OCI-LY1 (cell line): ENCODE measurements around the gene PARP15.

Source experiments
- H2AFZ ChIP-seq: fragments of 200-600 bp; sonication (generic), shearing (Covaris generic); 2 replicates; pipeline ENCODE4 v1.6.0; 2014; ENCODE audit warnings: antibody characterized with exemption, mild to moderate bottlenecking, low read length
- H3F3A ChIP-seq: fragments of 200-600 bp; sonication (generic), shearing (Covaris generic); 2 replicates; pipeline ENCODE4 v1.6.0; 2014; ENCODE audit warnings: mild to moderate bottlenecking, antibody characterized with exemption, low read length, moderate library complexity; ENCODE audit not compliant: insufficient read depth
- H3K27ac ChIP-seq: fragments of 200-600 bp; sonication (generic); 2 replicates; pipeline ENCODE4 v1.5.1; 2014; ENCODE audit warnings: low read length, mixed run types, mild to moderate bottlenecking, low read depth; ENCODE audit not compliant: poor library complexity, severe bottlenecking
- H3K27me3 ChIP-seq: fragments of 200-600 bp; sonication (generic); 2 replicates; pipeline ENCODE4 v1.6.0; 2014; ENCODE audit warnings: antibody characterized with exemption, mild to moderate bottlenecking, low read length, moderate library complexity; ENCODE audit not compliant: insufficient read depth
- H3K36me3 ChIP-seq: fragments of 200-600 bp; sonication (generic); 2 replicates; pipeline ENCODE4 v1.6.1; 2014; ENCODE audit warnings: mild to moderate bottlenecking, antibody characterized with exemption, low read length, moderate library complexity, mixed read lengths; ENCODE audit not compliant: insufficient read depth
- H3K4me1 ChIP-seq: fragments of 200-600 bp; sonication (generic); 2 replicates; pipeline ENCODE4 v1.5.1; 2014; ENCODE audit warnings: mild to moderate bottlenecking, low read length, moderate library complexity; ENCODE audit not compliant: insufficient read depth, severe bottlenecking
- H3K4me2 ChIP-seq: fragments of 200-600 bp; sonication (generic), shearing (Covaris generic); 2 replicates; pipeline ENCODE4 v1.6.1; 2014; ENCODE audit warnings: low read length
- H3K4me3 ChIP-seq: fragments of 200-600 bp; sonication (generic); 2 replicates; pipeline ENCODE4 v1.5.1; 2014; ENCODE audit warnings: low read length, low read depth, mild to moderate bottlenecking, mixed read lengths; ENCODE audit not compliant: poor library complexity, severe bottlenecking
- H3K79me2 ChIP-seq: fragments of 200-600 bp; shearing (Covaris generic); 2 replicates; pipeline ENCODE4 v1.6.1; 2016; ENCODE audit warnings: mixed run types, low read length, mixed read lengths; ENCODE audit not compliant: insufficient read depth
- H3K9ac ChIP-seq: fragments of 200-600 bp; sonication (generic), shearing (Covaris generic); 2 replicates; pipeline ENCODE4 v1.6.1; 2014; ENCODE audit warnings: mild to moderate bottlenecking, low read length, mixed read lengths
- H3K9me2 ChIP-seq: fragments of 200-600 bp; sonication (generic), shearing (Covaris generic); 2 replicates; pipeline ENCODE4 v1.6.1; 2014; ENCODE audit warnings: low read depth, mild to moderate bottlenecking, low read length, mixed read lengths
- H3K9me3 ChIP-seq: fragments of 200-600 bp; shearing (Covaris generic); 2 replicates; pipeline ENCODE4 v1.6.1; 2014; ENCODE audit warnings: low read length, mixed read lengths
- H4K20me1 ChIP-seq: fragments of 200-600 bp; sonication (generic), shearing (Covaris generic); 2 replicates; pipeline ENCODE4 v1.6.0; 2016; ENCODE audit warnings: mild to moderate bottlenecking, low read length; ENCODE audit not compliant: insufficient read depth
- CTCF ChIP-seq: fragments of 200-600 bp; sonication (generic), shearing (Covaris generic); IDR thresholded peaks from 2 replicates; pipeline ENCODE4 v1.5.1; 2017; ENCODE audit warnings: mild to moderate bottlenecking, antibody characterized with exemption, low read length, moderate library complexity, mixed read lengths
- EZH2 ChIP-seq: fragments of 200-600 bp; sonication (generic), shearing (Covaris generic); IDR thresholded peaks from 2 replicates; pipeline ENCODE4 v1.8.0; 2017; ENCODE audit warnings: borderline replicate concordance, mixed run types, mild to moderate bottlenecking, antibody characterized with exemption, low read length, moderate library complexity, mixed read lengths

The PARP15 gene

GRCh38 chr3:122621112-122621511 lies 43.7 kb downstream of the PARP15 start:
- H3K9me2 ChIP-seq = no peaks in the 10 kb centered on the region
- H3K27me3 ChIP-seq = no peaks in the 10 kb centered on the region
- TF ChIP-seq CTCF (no peak), EZH2 (no peak)
- peaks cover 58% of the 10 kb centered on the region for H3K4me1 ChIP-seq
- H3K9me3 ChIP-seq = no peaks in the 10 kb centered on the region
- no peaks in the 10 kb centered on the region for H3K36me3 ChIP-seq
- no peaks in the 10 kb centered on the region for H4K20me1 ChIP-seq
- H3K4me3 ChIP-seq = no peak overlapping the region
- H3K27ac ChIP-seq = peak overlapping the region; percentile 94
- H3K79me2 ChIP-seq = no peaks in the 10 kb centered on the region
- H3K9ac ChIP-seq = peak overlapping the region; percentile 15; the same call in 1 of the 2 replicates
- peak overlapping the region; percentile 16; the same call in 1 of the 2 replicates for H3K4me2 ChIP-seq
- no peak overlapping the region for H2AFZ ChIP-seq
- H3F3A ChIP-seq = peaks cover 7% of the 10 kb centered on the region; the same call in 1 of the 2 replicates

GRCh38 chr3:122623031-122623829 lies 45.8 kb downstream of the PARP15 start:
- Histone ChIP-seq H3K27me3 (no peaks in the 10 kb centered on the region), H3K4me1 (peaks cover 38% of the 10 kb centered on the region), H3F3A (no peaks in the 10 kb centered on the region), H3K4me2 (no peak overlapping the region), H4K20me1 (no peaks in the 10 kb centered on the region), H2AFZ (no peak overlapping the region), H3K9me2 (no peaks in the 10 kb centered on the region), H3K4me3 (no peak overlapping the region), H3K79me2 (no peaks in the 10 kb centered on the region), H3K9ac (no peak overlapping the region), H3K36me3 (no peaks in the 10 kb centered on the region), H3K9me3 (no peaks in the 10 kb centered on the region), H3K27ac (no peak overlapping the region)
- no peak for TF ChIP-seq EZH2
- TF ChIP-seq CTCF = no peak

GRCh38 chr3:122626515-122627180 lies 49.2 kb downstream of the PARP15 start:
- no peaks in the 10 kb centered on the region for H3K27me3 ChIP-seq
- H4K20me1 ChIP-seq = no peaks in the 10 kb centered on the region
- peaks cover 3% of the 10 kb centered on the region for H3K4me1 ChIP-seq
- H3K9me2 ChIP-seq = no peaks in the 10 kb centered on the region
- H3K36me3 ChIP-seq = no peaks in the 10 kb centered on the region
- H3K4me3 ChIP-seq = no peak overlapping the region
- no peaks in the 10 kb centered on the region for H3K9me3 ChIP-seq
- TF ChIP-seq CTCF = no peak
- no peak for TF ChIP-seq EZH2
- H3K27ac ChIP-seq = no peak overlapping the region
- H2AFZ ChIP-seq = no peak overlapping the region
- H3K4me2 ChIP-seq = no peak overlapping the region
- no peaks in the 10 kb centered on the region for H3K79me2 ChIP-seq
- no peaks in the 10 kb centered on the region for H3F3A ChIP-seq
- H3K9ac ChIP-seq = no peak overlapping the region
